ENCODE results near the gene RUNX3.

Gene RUNX3

DNA sequence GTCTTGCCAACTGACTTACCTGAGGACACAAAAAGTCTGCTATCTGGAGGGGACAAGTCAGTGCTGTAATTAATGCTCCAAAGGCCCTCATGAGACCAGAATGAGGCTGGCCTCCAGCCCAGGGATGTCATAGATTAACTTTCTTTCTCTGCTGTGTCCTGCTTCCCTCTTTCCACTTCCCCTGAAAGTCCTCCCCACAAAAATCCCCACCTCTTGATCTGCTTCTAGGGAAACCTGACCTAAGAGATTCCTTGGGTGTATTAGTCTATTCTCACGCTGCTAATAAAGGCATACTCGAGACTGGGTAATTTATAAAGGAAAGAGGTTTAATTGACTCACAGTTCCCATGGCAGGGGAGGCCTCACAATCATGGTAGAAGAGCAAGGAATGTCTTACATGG is 39.2 kb downstream of the RUNX3 start:
- no peak overlapping the region for H3K9ac ChIP-seq (ENCODE audit: low read length)
- no peak overlapping the region for H3K4me3 ChIP-seq (ENCODE audit: low read depth in 1 of 2, low read length in 2 of 2)
- no peaks in the 10 kb centered on the region for H3K27me3 ChIP-seq (ENCODE audit: control insufficient read depth in 1 of 2, insufficient read depth in 2 of 2, low read length in 2 of 2)
- H3K36me3 ChIP-seq (ENCODE audit: insufficient read depth, low read length) = no peaks in the 10 kb centered on the region
- H3K4me1 ChIP-seq (ENCODE audit: insufficient read depth, low read length) = no peaks in the 10 kb centered on the region
- no peak overlapping the region for H3K27ac ChIP-seq (ENCODE audit: low read depth, low read length)
- no peaks in the 10 kb centered on the region for H3K9me3 ChIP-seq (ENCODE audit: low read length)

DNA sequence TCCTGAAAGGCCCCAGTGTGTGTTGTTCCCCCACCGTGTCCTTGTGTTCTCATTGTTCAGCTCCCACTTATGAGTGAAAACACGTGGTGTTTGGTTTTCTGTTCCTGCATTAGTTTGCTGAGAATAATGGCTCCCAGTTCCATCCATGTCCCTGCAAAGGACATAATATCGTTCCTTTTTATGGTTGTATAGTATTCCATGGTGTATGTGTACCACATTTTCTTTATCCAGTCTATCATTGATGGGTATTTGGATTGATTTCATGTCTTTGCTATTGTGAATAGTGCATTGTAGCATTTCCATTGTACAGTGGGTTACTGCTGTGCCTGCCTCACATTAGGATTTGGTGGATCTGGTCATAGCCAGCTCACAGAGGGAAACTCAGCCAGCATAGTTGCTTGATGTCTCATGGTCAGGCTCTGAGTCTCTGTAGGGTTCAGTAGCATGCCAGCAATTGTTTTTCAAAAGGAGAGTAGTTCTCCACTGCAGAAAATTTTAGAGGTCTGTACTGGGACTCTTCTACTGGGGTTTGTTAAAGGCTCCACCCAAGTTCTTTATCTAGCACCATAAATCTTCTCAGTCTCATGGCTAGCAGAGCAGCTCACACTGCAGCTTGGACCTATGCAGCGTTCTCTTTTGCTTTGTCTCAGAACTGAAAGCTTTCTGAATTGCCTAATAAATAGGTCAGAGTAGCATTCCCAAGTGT is 41.0 kb downstream of the RUNX3 start:
- Histone ChIP-seq H3K27me3 (ENCODE audit: control insufficient read depth in 1 of 2, insufficient read depth in 2 of 2, low read length in 2 of 2) (no peaks in the 10 kb centered on the region), H3K9me3 (ENCODE audit: low read length) (no peaks in the 10 kb centered on the region), H3K9ac (ENCODE audit: low read length) (no peak overlapping the region), H3K27ac (ENCODE audit: low read depth, low read length) (no peak overlapping the region), H3K4me1 (ENCODE audit: insufficient read depth, low read length) (no peaks in the 10 kb centered on the region), H3K36me3 (ENCODE audit: insufficient read depth, low read length) (no peaks in the 10 kb centered on the region), H3K4me3 (ENCODE audit: low read depth in 1 of 2, low read length in 2 of 2) (no peak overlapping the region)

GRCh38 chr1:24888061-24888970 is 41.8 kb downstream of the RUNX3 start:
- H3K4me3 ChIP-seq (ENCODE audit: low read depth in 1 of 2, low read length in 2 of 2) = no peak overlapping the region
- no peak overlapping the region for H3K9ac ChIP-seq (ENCODE audit: low read length)
- no peaks in the 10 kb centered on the region for H3K4me1 ChIP-seq (ENCODE audit: insufficient read depth, low read length)
- no peaks in the 10 kb centered on the region for H3K36me3 ChIP-seq (ENCODE audit: insufficient read depth, low read length)
- no peaks in the 10 kb centered on the region for H3K27me3 ChIP-seq (ENCODE audit: control insufficient read depth in 1 of 2, insufficient read depth in 2 of 2, low read length in 2 of 2)
- no peak overlapping the region for H3K27ac ChIP-seq (ENCODE audit: low read depth, low read length)
- no peaks in the 10 kb centered on the region for H3K9me3 ChIP-seq (ENCODE audit: low read length)

DNA sequence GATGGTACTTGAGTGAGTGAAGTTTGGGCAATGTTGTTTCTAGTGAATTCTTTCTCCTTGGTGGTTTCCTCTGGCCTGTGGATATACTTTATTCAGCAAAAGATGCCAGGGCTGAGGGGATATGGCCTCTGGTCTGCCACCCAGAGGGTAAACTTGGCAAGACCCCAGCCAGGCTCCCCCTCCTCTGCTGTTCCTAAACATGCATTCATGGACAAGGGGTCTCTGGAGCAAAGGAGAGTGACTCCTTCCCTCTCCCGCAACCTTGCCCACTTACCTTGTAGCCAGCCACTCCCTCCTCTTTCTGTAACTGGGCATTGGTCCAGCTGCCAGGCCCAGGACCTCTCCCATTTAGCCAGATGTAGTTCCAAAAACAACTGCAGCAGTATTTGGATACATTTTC is 43.8 kb downstream of the RUNX3 start:
- no peak overlapping the region for H3K27ac ChIP-seq (ENCODE audit: low read depth, low read length)
- H3K9ac ChIP-seq (ENCODE audit: low read length) = no peak overlapping the region
- H3K27me3 ChIP-seq (ENCODE audit: control insufficient read depth in 1 of 2, insufficient read depth in 2 of 2, low read length in 2 of 2) = no peaks in the 10 kb centered on the region
- no peaks in the 10 kb centered on the region for H3K4me1 ChIP-seq (ENCODE audit: insufficient read depth, low read length)
- H3K4me3 ChIP-seq (ENCODE audit: low read depth in 1 of 2, low read length in 2 of 2) = no peak overlapping the region
- no peaks in the 10 kb centered on the region for H3K36me3 ChIP-seq (ENCODE audit: insufficient read depth, low read length)
- H3K9me3 ChIP-seq (ENCODE audit: low read length) = no peaks in the 10 kb centered on the region

DNA sequence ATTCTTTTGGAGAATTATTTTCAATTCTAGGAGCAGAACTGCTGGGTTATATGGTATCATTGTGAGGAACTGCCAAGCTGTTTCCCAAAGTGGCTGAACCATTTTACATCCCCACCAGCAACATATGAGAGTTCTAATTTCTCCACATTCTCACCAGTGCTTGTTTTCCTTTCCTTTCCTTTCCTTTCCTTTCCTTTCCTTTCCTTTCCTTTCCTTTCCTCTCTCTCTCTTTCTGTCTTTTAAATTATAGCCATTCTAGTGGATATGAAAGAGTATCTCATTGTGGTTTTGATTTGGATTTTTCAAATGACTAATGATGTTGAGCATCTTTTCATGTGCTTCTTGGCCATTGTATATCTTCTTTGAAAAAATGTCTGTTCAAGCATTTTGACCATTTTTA is 45.3 kb downstream of the RUNX3 start:
- Histone ChIP-seq H3K4me1 (ENCODE audit: insufficient read depth, low read length) (no peaks in the 10 kb centered on the region), H3K27ac (ENCODE audit: low read depth, low read length) (no peak overlapping the region), H3K36me3 (ENCODE audit: insufficient read depth, low read length) (no peaks in the 10 kb centered on the region), H3K27me3 (ENCODE audit: control insufficient read depth in 1 of 2, insufficient read depth in 2 of 2, low read length in 2 of 2) (no peaks in the 10 kb centered on the region), H3K9me3 (ENCODE audit: low read length) (no peaks in the 10 kb centered on the region), H3K4me3 (ENCODE audit: low read depth in 1 of 2, low read length in 2 of 2) (no peak overlapping the region), H3K9ac (ENCODE audit: low read length) (no peak overlapping the region)

DNA sequence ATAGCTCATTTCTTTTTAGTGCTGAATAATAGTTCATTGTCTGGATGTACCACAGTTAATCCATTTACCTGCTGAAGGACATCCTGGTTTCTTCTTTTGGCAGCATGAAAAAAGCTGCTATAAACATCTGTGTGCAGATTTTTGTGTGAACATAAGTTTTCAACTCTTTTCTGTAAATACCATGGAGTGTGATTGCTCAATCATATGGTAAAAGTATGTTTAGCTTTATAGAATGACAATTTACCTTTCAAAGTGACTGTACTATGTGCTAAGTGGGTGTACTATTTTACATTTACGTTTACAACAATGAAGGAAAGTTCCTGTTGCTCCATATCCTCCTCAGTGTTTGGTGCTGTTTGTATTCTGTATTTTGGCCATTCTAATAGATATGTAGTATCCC is 49.0 kb downstream of the RUNX3 start:
- H3K9ac ChIP-seq (ENCODE audit: low read length) = no peak overlapping the region
- H3K4me3 ChIP-seq (ENCODE audit: low read depth in 1 of 2, low read length in 2 of 2) = no peak overlapping the region
- H3K27ac ChIP-seq (ENCODE audit: low read depth, low read length) = no peak overlapping the region
- H3K36me3 ChIP-seq (ENCODE audit: insufficient read depth, low read length) = no peaks in the 10 kb centered on the region
- no peaks in the 10 kb centered on the region for H3K9me3 ChIP-seq (ENCODE audit: low read length)
- H3K4me1 ChIP-seq (ENCODE audit: insufficient read depth, low read length) = no peaks in the 10 kb centered on the region
- no peaks in the 10 kb centered on the region for H3K27me3 ChIP-seq (ENCODE audit: control insufficient read depth in 1 of 2, insufficient read depth in 2 of 2, low read length in 2 of 2)

- H3K9ac ChIP-seq (ENCODE audit: low read length) = no peak overlapping the region
- H3K27me3 ChIP-seq (ENCODE audit: control insufficient read depth in 1 of 2, insufficient read depth in 2 of 2, low read length in 2 of 2) = no peaks in the 10 kb centered on the region
- no peaks in the 10 kb centered on the region for H3K36me3 ChIP-seq (ENCODE audit: insufficient read depth, low read length)
- no peak overlapping the region for H3K4me3 ChIP-seq (ENCODE audit: low read depth in 1 of 2, low read length in 2 of 2)
- H3K27ac ChIP-seq (ENCODE audit: low read depth, low read length) = no peak overlapping the region
- H3K9me3 ChIP-seq (ENCODE audit: low read length) = no peaks in the 10 kb centered on the region
- H3K4me1 ChIP-seq (ENCODE audit: insufficient read depth, low read length) = no peaks in the 10 kb centered on the region
These were observed 51.0 kb downstream of the RUNX3 start for GRCh38 chr1:24878775-24879742.

- no peaks in the 10 kb centered on the region for H3K36me3 ChIP-seq (ENCODE audit: insufficient read depth, low read length)
- no peaks in the 10 kb centered on the region for H3K9me3 ChIP-seq (ENCODE audit: low read length)
- no peak overlapping the region for H3K27ac ChIP-seq (ENCODE audit: low read depth, low read length)
- no peaks in the 10 kb centered on the region for H3K4me1 ChIP-seq (ENCODE audit: insufficient read depth, low read length)
- no peak overlapping the region for H3K9ac ChIP-seq (ENCODE audit: low read length)
- H3K4me3 ChIP-seq (ENCODE audit: low read depth in 1 of 2, low read length in 2 of 2) = no peak overlapping the region
- H3K27me3 ChIP-seq (ENCODE audit: control insufficient read depth in 1 of 2, insufficient read depth in 2 of 2, low read length in 2 of 2) = no peaks in the 10 kb centered on the region
These were observed 52.0 kb downstream of the RUNX3 start for GRCh38 chr1:24878045-24878444.

GRCh38 chr1:24875991-24876506 is 54.0 kb downstream of the RUNX3 start:
- Histone ChIP-seq H3K36me3 (ENCODE audit: insufficient read depth, low read length) (no peaks in the 10 kb centered on the region), H3K27ac (ENCODE audit: low read depth, low read length) (no peak overlapping the region), H3K9ac (ENCODE audit: low read length) (no peak overlapping the region), H3K27me3 (ENCODE audit: control insufficient read depth in 1 of 2, insufficient read depth in 2 of 2, low read length in 2 of 2) (peaks cover 0 to 1% of the 10 kb centered on the region in 2 donors), H3K4me1 (ENCODE audit: insufficient read depth, low read length) (no peaks in the 10 kb centered on the region), H3K9me3 (ENCODE audit: low read length) (no peaks in the 10 kb centered on the region), H3K4me3 (ENCODE audit: low read depth in 1 of 2, low read length in 2 of 2) (no peak overlapping the region)

- H3K4me1 ChIP-seq (ENCODE audit: insufficient read depth, low read length) = no peaks in the 10 kb centered on the region
- H3K36me3 ChIP-seq (ENCODE audit: insufficient read depth, low read length) = no peaks in the 10 kb centered on the region
- peaks cover 0 to 6% of the 10 kb centered on the region in 2 donors for H3K27me3 ChIP-seq (ENCODE audit: control insufficient read depth in 1 of 2, insufficient read depth in 2 of 2, low read length in 2 of 2)
- H3K27ac ChIP-seq (ENCODE audit: low read depth, low read length) = no peak overlapping the region
- no peaks in the 10 kb centered on the region for H3K9me3 ChIP-seq (ENCODE audit: low read length)
- H3K9ac ChIP-seq (ENCODE audit: low read length) = no peak overlapping the region
- no peak overlapping the region for H3K4me3 ChIP-seq (ENCODE audit: low read depth in 1 of 2, low read length in 2 of 2)
These were observed 54.8 kb downstream of the RUNX3 start for GRCh38 chr1:24875257-24875656.
